ENCODE measurements around the gene FCHO1.

DNA sequence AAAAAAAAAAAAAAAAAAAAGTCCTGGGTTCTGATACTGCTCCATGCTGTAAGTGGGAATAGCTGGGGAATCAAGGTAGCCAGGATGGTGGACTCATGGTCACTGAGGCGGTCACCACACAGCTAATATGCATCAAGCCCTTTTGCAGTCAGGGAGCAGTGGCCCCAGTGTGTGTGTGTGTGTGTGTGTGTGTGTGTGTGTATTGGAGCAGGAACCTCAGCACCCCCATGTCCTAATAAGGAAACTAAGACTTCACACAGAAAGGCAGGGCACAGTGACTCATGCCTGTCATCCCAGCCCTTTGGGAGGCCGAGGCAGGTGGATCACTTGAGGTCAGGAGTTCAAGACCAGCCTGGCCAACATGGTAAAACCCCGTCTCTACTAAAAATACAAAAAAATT lies 55.7 kb downstream of the FCHO1 start:
- TF ChIP-seq CTCF (IDR thresholded peaks at IDR 0.05) (no peak), POLR2A (IDR thresholded peaks at IDR 0.05) (no peak)

Measured in tibial nerve (tissue), 3 donors.